ENCODE results near the gene PLPP3.

Gene PLPP3

DNA sequence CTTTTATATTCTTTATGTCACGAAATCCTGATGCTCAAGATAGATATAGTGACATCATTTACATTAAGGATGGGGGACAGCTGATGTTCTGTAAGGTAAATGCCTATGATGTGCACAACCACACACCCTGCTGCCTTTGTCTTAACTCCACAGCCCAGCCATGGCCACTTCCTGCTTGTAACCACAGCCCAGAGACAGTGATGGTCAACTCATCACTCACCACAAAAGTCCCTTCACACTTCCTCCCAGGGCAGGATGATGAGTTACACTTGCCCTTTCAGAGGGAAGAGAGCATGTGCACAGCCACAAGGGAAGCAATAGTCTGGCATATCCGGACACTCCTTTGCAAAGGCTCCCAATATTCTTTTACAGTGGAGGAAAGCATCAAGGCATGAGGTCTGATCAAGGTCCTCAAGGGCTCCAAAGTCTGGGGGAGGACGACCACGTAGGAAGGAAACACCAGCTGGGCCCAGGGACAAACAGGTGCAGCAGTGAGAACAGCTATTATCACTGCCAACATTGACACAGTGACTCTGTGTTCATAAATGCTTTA lies 53.8 kb downstream of the PLPP3 start:
- TF ChIP-seq, protein P1, sequence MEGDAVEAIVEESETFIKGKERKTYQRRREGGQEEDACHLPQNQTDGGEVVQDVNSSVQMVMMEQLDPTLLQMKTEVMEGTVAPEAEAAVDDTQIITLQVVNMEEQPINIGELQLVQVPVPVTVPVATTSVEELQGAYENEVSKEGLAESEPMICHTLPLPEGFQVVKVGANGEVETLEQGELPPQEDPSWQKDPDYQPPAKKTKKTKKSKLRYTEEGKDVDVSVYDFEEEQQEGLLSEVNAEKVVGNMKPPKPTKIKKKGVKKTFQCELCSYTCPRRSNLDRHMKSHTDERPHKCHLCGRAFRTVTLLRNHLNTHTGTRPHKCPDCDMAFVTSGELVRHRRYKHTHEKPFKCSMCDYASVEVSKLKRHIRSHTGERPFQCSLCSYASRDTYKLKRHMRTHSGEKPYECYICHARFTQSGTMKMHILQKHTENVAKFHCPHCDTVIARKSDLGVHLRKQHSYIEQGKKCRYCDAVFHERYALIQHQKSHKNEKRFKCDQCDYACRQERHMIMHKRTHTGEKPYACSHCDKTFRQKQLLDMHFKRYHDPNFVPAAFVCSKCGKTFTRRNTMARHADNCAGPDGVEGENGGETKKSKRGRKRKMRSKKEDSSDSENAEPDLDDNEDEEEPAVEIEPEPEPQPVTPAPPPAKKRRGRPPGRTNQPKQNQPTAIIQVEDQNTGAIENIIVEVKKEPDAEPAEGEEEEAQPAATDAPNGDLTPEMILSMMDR (IDR thresholded peaks at IDR 0.05): no peak
- DNase-seq: no peak
- H3K4me1 Mint-ChIP-seq: peaks cover 14% of the 10 kb centered on the region
- H3K36me3 Mint-ChIP-seq (ENCODE audit: low read depth): peaks cover 31% of the 10 kb centered on the region
- no peaks in the 10 kb centered on the region for H3K9me3 Mint-ChIP-seq
- peak overlapping the region; percentile 8 for H3K27ac Mint-ChIP-seq
- no peak overlapping the region for H3K4me3 Mint-ChIP-seq
- H3K27me3 Mint-ChIP-seq (ENCODE audit: low read depth, poor library complexity): no peaks in the 10 kb centered on the region

DNA sequence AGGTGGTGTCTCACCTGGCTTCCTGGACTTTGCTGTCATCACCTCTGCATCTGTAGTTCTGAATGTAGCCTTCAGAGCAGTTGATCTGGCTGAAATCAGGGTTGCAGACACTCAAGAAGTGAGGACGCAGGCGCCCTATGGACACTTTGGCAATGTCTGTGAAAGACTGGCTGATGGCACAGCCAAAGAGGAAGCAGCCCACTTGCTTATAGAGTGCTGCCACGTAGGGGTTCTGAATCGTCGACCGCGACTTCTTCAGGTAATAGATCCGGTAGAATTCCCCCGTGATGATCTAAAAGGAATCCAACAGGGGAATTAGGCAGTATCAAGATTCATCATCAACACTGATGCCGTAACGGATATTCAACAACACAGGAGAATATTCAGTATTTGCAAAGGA lies 55.1 kb downstream of the PLPP3 start:
- Mint-ChIP-seq H3K27ac (no peak overlapping the region), H3K36me3 (ENCODE audit: low read depth) (peaks cover 31% of the 10 kb centered on the region), H3K4me3 (no peak overlapping the region), H3K27me3 (ENCODE audit: low read depth, poor library complexity) (no peaks in the 10 kb centered on the region), H3K4me1 (peaks cover 14% of the 10 kb centered on the region), H3K9me3 (no peaks in the 10 kb centered on the region)
- TF ChIP-seq, protein P1 (IDR thresholded peaks at IDR 0.05): no peak
- no peak for DNase-seq

DNA sequence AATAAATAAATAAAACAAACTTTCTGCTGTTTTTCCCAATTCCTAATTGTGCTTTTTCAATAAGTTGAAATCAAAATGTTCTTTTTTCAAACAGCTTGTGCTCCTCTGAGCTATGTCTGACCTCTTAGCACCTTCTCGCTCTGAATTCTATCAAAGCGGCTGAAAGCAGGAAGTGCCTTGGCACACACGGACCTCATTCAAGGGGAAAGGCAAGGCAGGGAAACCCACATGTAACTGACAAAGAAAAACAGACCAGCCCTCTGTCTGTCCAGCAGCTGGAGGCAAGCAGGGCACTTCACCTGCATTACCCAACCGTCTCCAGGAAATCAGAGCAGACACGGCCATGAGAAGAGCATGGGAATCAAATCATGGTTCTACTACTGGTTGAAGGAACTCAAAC lies 56.7 kb downstream of the PLPP3 start:
- Mint-ChIP-seq H3K27ac (no peak overlapping the region), H3K27me3 (ENCODE audit: low read depth, poor library complexity) (no peaks in the 10 kb centered on the region), H3K4me3 (no peak overlapping the region), H3K9me3 (no peaks in the 10 kb centered on the region), H3K36me3 (ENCODE audit: low read depth) (peaks cover 37% of the 10 kb centered on the region), H3K4me1 (peaks cover 14% of the 10 kb centered on the region)
- no peak for DNase-seq
- TF ChIP-seq, protein P1 (IDR thresholded peaks at IDR 0.05): no peak

DNA sequence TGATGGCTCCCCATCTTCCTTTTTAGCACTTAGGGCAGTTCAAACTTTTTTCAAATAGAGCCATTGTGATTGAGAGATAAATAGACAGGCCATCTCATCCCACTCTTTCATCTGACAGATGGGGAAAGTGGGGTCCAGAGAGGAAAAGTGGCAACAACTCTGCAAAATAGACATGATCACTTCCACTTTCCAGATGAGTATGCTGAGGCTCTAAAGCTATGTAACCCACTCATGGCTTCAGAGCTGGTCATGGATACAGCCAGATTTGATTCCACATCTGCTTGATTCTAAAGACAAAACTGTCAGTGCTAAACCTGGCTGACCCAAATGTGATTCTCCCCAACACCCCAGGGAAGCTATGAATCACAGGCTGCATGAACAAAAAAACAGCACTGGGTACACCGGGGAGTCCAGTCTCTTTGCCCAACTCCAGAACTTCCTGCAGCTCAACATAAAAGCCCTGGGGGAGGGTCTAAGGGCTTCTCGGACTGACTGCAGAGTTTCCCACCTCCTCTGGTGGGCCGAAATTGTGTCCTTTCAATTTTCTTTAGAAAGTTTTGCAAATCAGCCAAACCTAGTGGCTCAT lies 59.3 kb downstream of the PLPP3 start:
- H3K27me3 Mint-ChIP-seq (ENCODE audit: low read depth, poor library complexity): no peaks in the 10 kb centered on the region

DNA sequence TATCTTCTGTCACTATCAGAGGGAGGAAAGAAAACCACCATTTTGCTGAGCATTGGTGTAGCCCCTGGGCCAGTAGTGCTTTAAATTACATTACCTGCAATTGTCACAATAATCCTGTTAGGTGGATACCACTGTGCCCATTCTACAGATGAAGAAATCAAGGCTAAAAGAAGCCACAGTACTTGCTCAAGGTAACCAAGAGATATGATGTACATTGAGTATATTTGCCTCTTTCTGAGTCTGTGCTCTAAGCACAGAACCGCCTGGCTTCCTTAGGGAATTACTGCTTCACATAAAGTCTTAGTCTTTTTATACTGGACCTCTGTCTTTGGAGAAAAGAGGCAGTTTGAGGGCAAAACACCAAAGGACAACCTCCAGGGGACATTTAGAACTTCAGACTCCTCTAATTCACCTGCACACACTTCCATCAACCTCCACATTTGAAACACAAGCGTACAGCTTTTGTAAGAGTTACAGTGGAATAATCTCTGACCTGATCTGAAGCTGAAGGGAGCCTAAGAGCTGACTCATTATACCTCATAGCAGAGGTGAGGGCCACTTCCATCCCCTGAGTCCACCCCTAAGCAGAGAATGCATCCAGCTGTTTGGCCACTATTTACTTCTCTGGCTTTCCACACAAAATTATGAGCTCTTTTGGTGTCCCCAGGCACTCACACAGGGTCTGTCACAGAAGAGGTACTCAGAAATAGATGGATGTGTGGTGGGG lies 61.8 kb downstream of the PLPP3 start:
- TF ChIP-seq, protein P1 (IDR thresholded peaks at IDR 0.05): no peak
- DNase-seq: no peak
- no peak overlapping the region for H3K27ac Mint-ChIP-seq
- peaks cover 43% of the 10 kb centered on the region for H3K36me3 Mint-ChIP-seq (ENCODE audit: low read depth)
- no peak overlapping the region for H3K4me3 Mint-ChIP-seq
- peaks cover 3% of the 10 kb centered on the region for H3K27me3 Mint-ChIP-seq (ENCODE audit: low read depth, poor library complexity)
- no peaks in the 10 kb centered on the region for H3K9me3 Mint-ChIP-seq
- peaks cover 32% of the 10 kb centered on the region for H3K4me1 Mint-ChIP-seq

More for the DNA sequence above, 59.3 kb downstream of the PLPP3 start:
- no peak for DNase-seq
- no peak overlapping the region for H3K27ac Mint-ChIP-seq
- H3K9me3 Mint-ChIP-seq: no peaks in the 10 kb centered on the region
- H3K36me3 Mint-ChIP-seq (ENCODE audit: low read depth): peaks cover 53% of the 10 kb centered on the region
- H3K4me1 Mint-ChIP-seq: peaks cover 25% of the 10 kb centered on the region
- TF ChIP-seq, protein P1 (IDR thresholded peaks at IDR 0.05): no peak
- H3K4me3 Mint-ChIP-seq: no peak overlapping the region
